K562 (cell line): ENCODE results near the gene CYP46A1. TPM values are rescaled to one million over a fixed set of nuclear protein-coding genes. Genes with fewer than 3 reads are reported as not detected.

Experiments
- CHD2 ChIP-seq: IDR thresholded peaks from 2 replicates; pipeline ENCODE4 v1.6.1; 2011; ENCODE audit warnings: low read depth, low read length
- MEF2D ChIP-seq: conservative IDR thresholded peaks from 2 replicates; pipeline ENCODE4 v1.6.1; 2016; ENCODE audit warnings: low read depth, missing genetic modification characterization, missing compliant biosample characterization
- NFATC3 ChIP-seq: fragments of 450-650 bp; IDR thresholded peaks from 2 replicates; pipeline ENCODE4 v1.6.1; 2017; ENCODE audit warnings: mild to moderate bottlenecking
- ZNF551 ChIP-seq: fragments of 250-450 bp; sonication (Bioruptor Pico); IDR thresholded peaks from 2 replicates; pipeline ENCODE4 v1.5.0; 2021; ENCODE audit warnings: mild to moderate bottlenecking, moderate library complexity
- ZNF696 ChIP-seq: fragments of 250-450 bp; sonication (Bioruptor Pico); conservative IDR thresholded peaks from 2 replicates; pipeline ENCODE4 v1.4.0; 2020; ENCODE audit warnings: mild to moderate bottlenecking, moderate library complexity
- polyA plus RNA-seq, 8 experiments: library from polyadenylated mRNA; depleted of rRNA in 4 of 8; stranded (reverse) in 5 of 8; unstranded in 3 of 8; fragments of >200 nt; fragmentation: Nextera tagmentation in 2 of 8; fragmentation: Illumina TruSeq in 1 of 8; extraction: Ambion mirVana in 2 of 8; extraction: Trizol in 1 of 8; gene quantifications; 2 replicates each; pipeline versions ENCODE4 v1.2.1 to v1.2.3, GENCODE V29; 2011 to 2014; ENCODE audit warnings: inconsistent platforms in 1 of 8, missing spikeins in 1 of 8
- total RNA-seq, 7 experiments: library from RNA; depleted of rRNA in 6 of 7; stranded (reverse); fragments of >200 nt in 6 of 7; fragmentation: Illumina TruSeq in 2 of 7; extraction: Trizol in 2 of 7; gene quantifications; 2 replicates each; pipeline versions ENCODE4 v1.2.1 to v1.2.3, GENCODE V29; 2011 to 2021; ENCODE audit warnings: low replicate concordance in 1 of 7
- TF ChIP-seq, protein P1 (sequence below): fragments of 200-600 bp; sonication (generic); IDR thresholded peaks from one replicate; pipeline ENCODE4 v1.6.1; 2012; ENCODE audit warnings: mild to moderate bottlenecking, low read depth, low read length, inconsistent platforms
- TF ChIP-seq, protein P2 (sequence below): fragments of 250-450 bp; sonication (Bioruptor Pico); IDR thresholded peaks from 2 replicates; pipeline ENCODE4 v1.8.0; 2021; ENCODE audit warnings: moderate library complexity, mild to moderate bottlenecking, inconsistent platforms
- TF ChIP-seq, protein P3 (sequence below): sonication (generic); formaldehyde crosslinking; IDR thresholded peaks from 2 replicates; pipeline ENCODE4 v1.8.1; 2023; ENCODE audit warnings: missing genetic modification reagents, mild to moderate bottlenecking, borderline replicate concordance

Gene CYP46A1
- total and polyA plus RNA-seq, 9 of the 15 experiments (the other 6 are each of a cell fraction or from before 2014, with no cell fraction given), result not detected

DNA sequence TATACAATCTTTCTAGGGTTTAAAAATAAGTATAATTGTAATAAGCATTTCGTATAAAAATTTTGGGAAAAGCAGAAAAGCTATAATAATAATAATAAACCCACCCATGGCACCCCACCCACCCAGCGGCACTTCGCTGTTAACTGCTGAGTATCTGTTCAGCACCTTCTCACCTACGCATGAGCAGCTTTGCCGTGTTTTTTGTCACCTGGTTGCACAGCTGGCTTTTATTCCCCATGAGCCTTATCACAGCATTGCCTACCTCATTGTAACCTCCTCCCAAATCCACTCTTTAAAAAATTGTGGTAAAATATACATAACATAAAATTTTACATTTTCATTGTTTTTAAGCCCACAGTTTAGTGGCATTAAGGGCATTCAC, 34.7 kb downstream of the CYP46A1 start (continued):
- TF ChIP-seq, protein P1, sequence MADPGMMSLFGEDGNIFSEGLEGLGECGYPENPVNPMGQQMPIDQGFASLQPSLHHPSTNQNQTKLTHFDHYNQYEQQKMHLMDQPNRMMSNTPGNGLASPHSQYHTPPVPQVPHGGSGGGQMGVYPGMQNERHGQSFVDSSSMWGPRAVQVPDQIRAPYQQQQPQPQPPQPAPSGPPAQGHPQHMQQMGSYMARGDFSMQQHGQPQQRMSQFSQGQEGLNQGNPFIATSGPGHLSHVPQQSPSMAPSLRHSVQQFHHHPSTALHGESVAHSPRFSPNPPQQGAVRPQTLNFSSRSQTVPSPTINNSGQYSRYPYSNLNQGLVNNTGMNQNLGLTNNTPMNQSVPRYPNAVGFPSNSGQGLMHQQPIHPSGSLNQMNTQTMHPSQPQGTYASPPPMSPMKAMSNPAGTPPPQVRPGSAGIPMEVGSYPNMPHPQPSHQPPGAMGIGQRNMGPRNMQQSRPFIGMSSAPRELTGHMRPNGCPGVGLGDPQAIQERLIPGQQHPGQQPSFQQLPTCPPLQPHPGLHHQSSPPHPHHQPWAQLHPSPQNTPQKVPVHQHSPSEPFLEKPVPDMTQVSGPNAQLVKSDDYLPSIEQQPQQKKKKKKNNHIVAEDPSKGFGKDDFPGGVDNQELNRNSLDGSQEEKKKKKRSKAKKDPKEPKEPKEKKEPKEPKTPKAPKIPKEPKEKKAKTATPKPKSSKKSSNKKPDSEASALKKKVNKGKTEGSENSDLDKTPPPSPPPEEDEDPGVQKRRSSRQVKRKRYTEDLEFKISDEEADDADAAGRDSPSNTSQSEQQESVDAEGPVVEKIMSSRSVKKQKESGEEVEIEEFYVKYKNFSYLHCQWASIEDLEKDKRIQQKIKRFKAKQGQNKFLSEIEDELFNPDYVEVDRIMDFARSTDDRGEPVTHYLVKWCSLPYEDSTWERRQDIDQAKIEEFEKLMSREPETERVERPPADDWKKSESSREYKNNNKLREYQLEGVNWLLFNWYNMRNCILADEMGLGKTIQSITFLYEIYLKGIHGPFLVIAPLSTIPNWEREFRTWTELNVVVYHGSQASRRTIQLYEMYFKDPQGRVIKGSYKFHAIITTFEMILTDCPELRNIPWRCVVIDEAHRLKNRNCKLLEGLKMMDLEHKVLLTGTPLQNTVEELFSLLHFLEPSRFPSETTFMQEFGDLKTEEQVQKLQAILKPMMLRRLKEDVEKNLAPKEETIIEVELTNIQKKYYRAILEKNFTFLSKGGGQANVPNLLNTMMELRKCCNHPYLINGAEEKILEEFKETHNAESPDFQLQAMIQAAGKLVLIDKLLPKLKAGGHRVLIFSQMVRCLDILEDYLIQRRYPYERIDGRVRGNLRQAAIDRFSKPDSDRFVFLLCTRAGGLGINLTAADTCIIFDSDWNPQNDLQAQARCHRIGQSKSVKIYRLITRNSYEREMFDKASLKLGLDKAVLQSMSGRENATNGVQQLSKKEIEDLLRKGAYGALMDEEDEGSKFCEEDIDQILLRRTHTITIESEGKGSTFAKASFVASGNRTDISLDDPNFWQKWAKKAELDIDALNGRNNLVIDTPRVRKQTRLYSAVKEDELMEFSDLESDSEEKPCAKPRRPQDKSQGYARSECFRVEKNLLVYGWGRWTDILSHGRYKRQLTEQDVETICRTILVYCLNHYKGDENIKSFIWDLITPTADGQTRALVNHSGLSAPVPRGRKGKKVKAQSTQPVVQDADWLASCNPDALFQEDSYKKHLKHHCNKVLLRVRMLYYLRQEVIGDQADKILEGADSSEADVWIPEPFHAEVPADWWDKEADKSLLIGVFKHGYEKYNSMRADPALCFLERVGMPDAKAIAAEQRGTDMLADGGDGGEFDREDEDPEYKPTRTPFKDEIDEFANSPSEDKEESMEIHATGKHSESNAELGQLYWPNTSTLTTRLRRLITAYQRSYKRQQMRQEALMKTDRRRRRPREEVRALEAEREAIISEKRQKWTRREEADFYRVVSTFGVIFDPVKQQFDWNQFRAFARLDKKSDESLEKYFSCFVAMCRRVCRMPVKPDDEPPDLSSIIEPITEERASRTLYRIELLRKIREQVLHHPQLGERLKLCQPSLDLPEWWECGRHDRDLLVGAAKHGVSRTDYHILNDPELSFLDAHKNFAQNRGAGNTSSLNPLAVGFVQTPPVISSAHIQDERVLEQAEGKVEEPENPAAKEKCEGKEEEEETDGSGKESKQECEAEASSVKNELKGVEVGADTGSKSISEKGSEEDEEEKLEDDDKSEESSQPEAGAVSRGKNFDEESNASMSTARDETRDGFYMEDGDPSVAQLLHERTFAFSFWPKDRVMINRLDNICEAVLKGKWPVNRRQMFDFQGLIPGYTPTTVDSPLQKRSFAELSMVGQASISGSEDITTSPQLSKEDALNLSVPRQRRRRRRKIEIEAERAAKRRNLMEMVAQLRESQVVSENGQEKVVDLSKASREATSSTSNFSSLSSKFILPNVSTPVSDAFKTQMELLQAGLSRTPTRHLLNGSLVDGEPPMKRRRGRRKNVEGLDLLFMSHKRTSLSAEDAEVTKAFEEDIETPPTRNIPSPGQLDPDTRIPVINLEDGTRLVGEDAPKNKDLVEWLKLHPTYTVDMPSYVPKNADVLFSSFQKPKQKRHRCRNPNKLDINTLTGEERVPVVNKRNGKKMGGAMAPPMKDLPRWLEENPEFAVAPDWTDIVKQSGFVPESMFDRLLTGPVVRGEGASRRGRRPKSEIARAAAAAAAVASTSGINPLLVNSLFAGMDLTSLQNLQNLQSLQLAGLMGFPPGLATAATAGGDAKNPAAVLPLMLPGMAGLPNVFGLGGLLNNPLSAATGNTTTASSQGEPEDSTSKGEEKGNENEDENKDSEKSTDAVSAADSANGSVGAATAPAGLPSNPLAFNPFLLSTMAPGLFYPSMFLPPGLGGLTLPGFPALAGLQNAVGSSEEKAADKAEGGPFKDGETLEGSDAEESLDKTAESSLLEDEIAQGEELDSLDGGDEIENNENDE, result no peak
- TF ChIP-seq, protein P2, sequence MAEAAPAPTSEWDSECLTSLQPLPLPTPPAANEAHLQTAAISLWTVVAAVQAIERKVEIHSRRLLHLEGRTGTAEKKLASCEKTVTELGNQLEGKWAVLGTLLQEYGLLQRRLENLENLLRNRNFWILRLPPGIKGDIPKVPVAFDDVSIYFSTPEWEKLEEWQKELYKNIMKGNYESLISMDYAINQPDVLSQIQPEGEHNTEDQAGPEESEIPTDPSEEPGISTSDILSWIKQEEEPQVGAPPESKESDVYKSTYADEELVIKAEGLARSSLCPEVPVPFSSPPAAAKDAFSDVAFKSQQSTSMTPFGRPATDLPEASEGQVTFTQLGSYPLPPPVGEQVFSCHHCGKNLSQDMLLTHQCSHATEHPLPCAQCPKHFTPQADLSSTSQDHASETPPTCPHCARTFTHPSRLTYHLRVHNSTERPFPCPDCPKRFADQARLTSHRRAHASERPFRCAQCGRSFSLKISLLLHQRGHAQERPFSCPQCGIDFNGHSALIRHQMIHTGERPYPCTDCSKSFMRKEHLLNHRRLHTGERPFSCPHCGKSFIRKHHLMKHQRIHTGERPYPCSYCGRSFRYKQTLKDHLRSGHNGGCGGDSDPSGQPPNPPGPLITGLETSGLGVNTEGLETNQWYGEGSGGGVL (CRISPR knock-in tag), result no peak
- TF ChIP-seq ZNF696 (no peak), NFATC3 (no peak), CHD2 (no peak), MEF2D (no peak), ZNF551 (CRISPR knock-in tag) (no peak)
- TF ChIP-seq, protein P3, sequence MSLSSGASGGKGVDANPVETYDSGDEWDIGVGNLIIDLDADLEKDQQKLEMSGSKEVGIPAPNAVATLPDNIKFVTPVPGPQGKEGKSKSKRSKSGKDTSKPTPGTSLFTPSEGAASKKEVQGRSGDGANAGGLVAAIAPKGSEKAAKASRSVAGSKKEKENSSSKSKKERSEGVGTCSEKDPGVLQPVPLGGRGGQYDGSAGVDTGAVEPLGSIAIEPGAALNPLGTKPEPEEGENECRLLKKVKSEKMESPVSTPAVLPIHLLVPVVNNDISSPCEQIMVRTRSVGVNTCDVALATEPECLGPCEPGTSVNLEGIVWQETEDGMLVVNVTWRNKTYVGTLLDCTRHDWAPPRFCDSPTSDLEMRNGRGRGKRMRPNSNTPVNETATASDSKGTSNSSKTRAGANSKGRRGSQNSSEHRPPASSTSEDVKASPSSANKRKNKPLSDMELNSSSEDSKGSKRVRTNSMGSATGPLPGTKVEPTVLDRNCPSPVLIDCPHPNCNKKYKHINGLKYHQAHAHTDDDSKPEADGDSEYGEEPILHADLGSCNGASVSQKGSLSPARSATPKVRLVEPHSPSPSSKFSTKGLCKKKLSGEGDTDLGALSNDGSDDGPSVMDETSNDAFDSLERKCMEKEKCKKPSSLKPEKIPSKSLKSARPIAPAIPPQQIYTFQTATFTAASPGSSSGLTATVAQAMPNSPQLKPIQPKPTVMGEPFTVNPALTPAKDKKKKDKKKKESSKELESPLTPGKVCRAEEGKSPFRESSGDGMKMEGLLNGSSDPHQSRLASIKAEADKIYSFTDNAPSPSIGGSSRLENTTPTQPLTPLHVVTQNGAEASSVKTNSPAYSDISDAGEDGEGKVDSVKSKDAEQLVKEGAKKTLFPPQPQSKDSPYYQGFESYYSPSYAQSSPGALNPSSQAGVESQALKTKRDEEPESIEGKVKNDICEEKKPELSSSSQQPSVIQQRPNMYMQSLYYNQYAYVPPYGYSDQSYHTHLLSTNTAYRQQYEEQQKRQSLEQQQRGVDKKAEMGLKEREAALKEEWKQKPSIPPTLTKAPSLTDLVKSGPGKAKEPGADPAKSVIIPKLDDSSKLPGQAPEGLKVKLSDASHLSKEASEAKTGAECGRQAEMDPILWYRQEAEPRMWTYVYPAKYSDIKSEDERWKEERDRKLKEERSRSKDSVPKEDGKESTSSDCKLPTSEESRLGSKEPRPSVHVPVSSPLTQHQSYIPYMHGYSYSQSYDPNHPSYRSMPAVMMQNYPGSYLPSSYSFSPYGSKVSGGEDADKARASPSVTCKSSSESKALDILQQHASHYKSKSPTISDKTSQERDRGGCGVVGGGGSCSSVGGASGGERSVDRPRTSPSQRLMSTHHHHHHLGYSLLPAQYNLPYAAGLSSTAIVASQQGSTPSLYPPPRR (CRISPR knock-in tag), result no peak
- TF ChIP-seq, all 486 proteins: peak for 0
